ENCODE results near the gene CYLD. TPM values are rescaled to one million over a fixed set of nuclear protein-coding genes. Genes with fewer than 3 reads are reported as not detected.

Gene CYLD
- total and polyA plus RNA-seq, 4 donors = 15.3 to 90.5 (median 26.0) TPM

- Histone ChIP-seq H3K4me1 (ENCODE audit: control insufficient read depth in 5 of 5, insufficient read depth in 5 of 5, low read length in 5 of 5) (peaks cover 0 to 47% (median 0%) of the 10 kb centered on the region in 5 donors), H3K9ac (ENCODE audit: insufficient read depth in 1 of 2, low read length in 2 of 2) (no peak overlapping the region), H3K4me3 (no peak overlapping the region), H3K36me3 (ENCODE audit: control insufficient read depth in 4 of 4, insufficient read depth in 4 of 4, low read length in 4 of 4) (no peaks in the 10 kb centered on the region), H3K9me3 (ENCODE audit: control insufficient read depth in 4 of 4, insufficient read depth in 3 of 4, low read length in 3 of 4) (no peaks in the 10 kb centered on the region), H3K27ac (ENCODE audit: low read depth in 1 of 2, low read length in 1 of 2) (no peak overlapping the region), H3K27me3 (ENCODE audit: control insufficient read depth in 3 of 3, insufficient read depth in 3 of 3, low read length in 2 of 3) (no peaks in the 10 kb centered on the region)
- DNase-seq = no peak
- TF ChIP-seq CTCF (IDR thresholded peaks at IDR 0.05; ENCODE audit: control extremely low read depth, extremely low read depth) = no peak
- 87 to 89% methylated on average over 10 of the region's 10 CpGs for WGBS, 2 donors
- ATAC-seq (ENCODE audit: insufficient read depth, low FRiP score) = no peak
Observed at GRCh38 chr16:50804290-50804907, 62.5 kb downstream of the CYLD start.

- WGBS, 2 donors = 11 to 13% methylated on average over 26 of the region's 26 CpGs
- peak overlapping the region; percentile 61 to 65 for H3K27ac ChIP-seq (ENCODE audit: low read depth in 1 of 2, low read length in 1 of 2)
- ATAC-seq (ENCODE audit: insufficient read depth, low FRiP score) = peak; percentile 93
- H3K36me3 ChIP-seq (ENCODE audit: control insufficient read depth in 4 of 4, insufficient read depth in 4 of 4, low read length in 4 of 4) = no peaks in the 10 kb centered on the region
- TF ChIP-seq CTCF (IDR thresholded peaks at IDR 0.05; ENCODE audit: control extremely low read depth, extremely low read depth) = peak; percentile 82
- no peak overlapping the region for H3K4me3 ChIP-seq
- no peaks in the 10 kb centered on the region for H3K9me3 ChIP-seq (ENCODE audit: control insufficient read depth in 4 of 4, insufficient read depth in 3 of 4, low read length in 3 of 4)
- H3K4me1 ChIP-seq (ENCODE audit: control insufficient read depth in 5 of 5, insufficient read depth in 5 of 5, low read length in 5 of 5) = peaks cover 0 to 40% (median 0%) of the 10 kb centered on the region in 5 donors
- peak overlapping the region in 1 of 2 donors; percentile 85 for H3K9ac ChIP-seq (ENCODE audit: insufficient read depth in 1 of 2, low read length in 2 of 2)
- DNase-seq = peak; percentile 91 to 97 (median 96)
- H3K27me3 ChIP-seq (ENCODE audit: control insufficient read depth in 3 of 3, insufficient read depth in 3 of 3, low read length in 2 of 3) = no peaks in the 10 kb centered on the region
Observed at GRCh38 chr16:50806099-50807062, 64.5 kb downstream of the CYLD start.

- no peaks in the 10 kb centered on the region for H3K9me3 ChIP-seq (ENCODE audit: control insufficient read depth in 4 of 4, insufficient read depth in 3 of 4, low read length in 3 of 4)
- H3K36me3 ChIP-seq (ENCODE audit: control insufficient read depth in 4 of 4, insufficient read depth in 4 of 4, low read length in 4 of 4) = no peaks in the 10 kb centered on the region
- TF ChIP-seq CTCF (IDR thresholded peaks at IDR 0.05; ENCODE audit: control extremely low read depth, extremely low read depth) = no peak
- peaks cover 0 to 15% (median 0%) of the 10 kb centered on the region in 5 donors for H3K4me1 ChIP-seq (ENCODE audit: control insufficient read depth in 5 of 5, insufficient read depth in 5 of 5, low read length in 5 of 5)
- no peak overlapping the region for H3K9ac ChIP-seq (ENCODE audit: insufficient read depth in 1 of 2, low read length in 2 of 2)
- H3K27ac ChIP-seq (ENCODE audit: low read depth in 1 of 2, low read length in 1 of 2) = no peak overlapping the region
- no peaks in the 10 kb centered on the region for H3K27me3 ChIP-seq (ENCODE audit: control insufficient read depth in 3 of 3, insufficient read depth in 3 of 3, low read length in 2 of 3)
- no peak for ATAC-seq (ENCODE audit: insufficient read depth, low FRiP score)
- H3K4me3 ChIP-seq = no peak overlapping the region
- no peak for DNase-seq
- 65 to 73% methylated on average over 9 of the region's 9 CpGs for WGBS, 2 donors
Observed at GRCh38 chr16:50808929-50809538, 67.1 kb downstream of the CYLD start.

All from lung (tissue), 12 donors.